ENCODE data around the gene DFFA.
A peak's percentile ranks its signal among the peaks of the same experiment; 100 is the strongest.

The DFFA gene

DNA sequence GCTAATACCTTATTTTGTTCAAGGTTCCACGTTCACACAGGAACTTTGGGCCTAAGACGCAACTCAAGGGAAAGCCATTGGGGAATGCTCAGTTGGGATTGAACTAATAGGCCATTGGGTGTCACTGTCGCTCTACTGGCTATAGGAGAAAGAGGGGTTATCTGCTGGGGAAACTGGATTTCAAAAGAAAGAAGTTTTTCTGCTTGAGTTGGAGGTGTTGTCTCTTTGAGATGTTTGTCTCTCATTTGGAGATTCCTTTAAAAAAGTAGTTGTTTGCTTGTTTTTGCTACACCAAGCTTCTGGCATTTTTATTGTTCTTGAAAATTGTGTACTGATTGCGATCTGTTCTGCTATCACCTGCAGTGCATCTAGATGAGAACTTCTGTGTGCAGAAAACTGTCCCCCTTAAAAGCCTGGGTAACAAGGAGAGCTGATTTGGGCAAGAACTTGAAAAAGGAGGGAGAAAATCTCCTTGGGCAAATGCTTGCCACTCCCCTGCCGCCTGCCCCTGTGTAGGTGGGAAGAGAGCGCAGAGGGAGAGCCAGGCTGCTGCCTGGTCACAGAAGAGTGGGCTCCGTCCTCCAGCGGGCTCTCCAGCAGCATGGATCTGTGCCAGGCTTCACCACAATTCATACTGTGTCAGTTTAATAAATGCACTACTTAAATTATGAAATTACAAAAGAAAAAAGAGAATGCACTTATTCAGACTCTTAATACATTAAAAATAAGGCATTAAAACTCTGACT is 42.3 kb upstream of the DFFA start:
- TF ChIP-seq FOXP2 (optimal IDR thresholded peaks at IDR 0.05; ENCODE audit: borderline replicate concordance, extremely low read depth, extremely low read length, insufficient read depth) (no peak), POLR2AphosphoS5 (IDR thresholded peaks at IDR 0.05; ENCODE audit: low read depth, low read length) (no peak), TAF1 (IDR thresholded peaks at IDR 0.05; ENCODE audit: borderline replicate concordance, insufficient read depth, low read length) (no peak)

DNA sequence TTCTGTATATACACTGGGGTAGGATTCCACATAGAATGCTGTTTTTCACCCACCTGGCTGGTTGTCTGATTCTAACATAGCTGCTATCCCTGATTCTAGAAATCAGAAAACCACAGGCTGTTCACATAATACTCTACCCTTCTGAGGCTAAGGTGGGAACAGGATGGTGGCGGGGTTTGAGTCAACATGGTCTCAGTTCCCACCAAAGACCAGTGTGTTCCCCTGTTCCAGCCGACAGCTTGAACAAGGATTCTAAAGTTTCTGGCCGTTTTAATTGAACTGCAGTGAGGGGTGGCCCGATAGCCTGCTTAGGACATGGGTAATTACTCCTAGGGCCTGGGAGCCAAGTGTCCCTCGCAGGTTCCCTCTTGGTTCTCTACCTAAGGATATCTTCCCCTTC is 40.9 kb upstream of the DFFA start:
- TF ChIP-seq, protein P1, sequence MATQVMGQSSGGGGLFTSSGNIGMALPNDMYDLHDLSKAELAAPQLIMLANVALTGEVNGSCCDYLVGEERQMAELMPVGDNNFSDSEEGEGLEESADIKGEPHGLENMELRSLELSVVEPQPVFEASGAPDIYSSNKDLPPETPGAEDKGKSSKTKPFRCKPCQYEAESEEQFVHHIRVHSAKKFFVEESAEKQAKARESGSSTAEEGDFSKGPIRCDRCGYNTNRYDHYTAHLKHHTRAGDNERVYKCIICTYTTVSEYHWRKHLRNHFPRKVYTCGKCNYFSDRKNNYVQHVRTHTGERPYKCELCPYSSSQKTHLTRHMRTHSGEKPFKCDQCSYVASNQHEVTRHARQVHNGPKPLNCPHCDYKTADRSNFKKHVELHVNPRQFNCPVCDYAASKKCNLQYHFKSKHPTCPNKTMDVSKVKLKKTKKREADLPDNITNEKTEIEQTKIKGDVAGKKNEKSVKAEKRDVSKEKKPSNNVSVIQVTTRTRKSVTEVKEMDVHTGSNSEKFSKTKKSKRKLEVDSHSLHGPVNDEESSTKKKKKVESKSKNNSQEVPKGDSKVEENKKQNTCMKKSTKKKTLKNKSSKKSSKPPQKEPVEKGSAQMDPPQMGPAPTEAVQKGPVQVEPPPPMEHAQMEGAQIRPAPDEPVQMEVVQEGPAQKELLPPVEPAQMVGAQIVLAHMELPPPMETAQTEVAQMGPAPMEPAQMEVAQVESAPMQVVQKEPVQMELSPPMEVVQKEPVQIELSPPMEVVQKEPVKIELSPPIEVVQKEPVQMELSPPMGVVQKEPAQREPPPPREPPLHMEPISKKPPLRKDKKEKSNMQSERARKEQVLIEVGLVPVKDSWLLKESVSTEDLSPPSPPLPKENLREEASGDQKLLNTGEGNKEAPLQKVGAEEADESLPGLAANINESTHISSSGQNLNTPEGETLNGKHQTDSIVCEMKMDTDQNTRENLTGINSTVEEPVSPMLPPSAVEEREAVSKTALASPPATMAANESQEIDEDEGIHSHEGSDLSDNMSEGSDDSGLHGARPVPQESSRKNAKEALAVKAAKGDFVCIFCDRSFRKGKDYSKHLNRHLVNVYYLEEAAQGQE (IDR thresholded peaks at IDR 0.05; ENCODE audit: insufficient read depth in 1 of 2, low read depth in 2 of 2, low read length in 2 of 2) = no peak
- TF ChIP-seq FOXP2 (optimal IDR thresholded peaks at IDR 0.05; ENCODE audit: borderline replicate concordance, extremely low read depth, extremely low read length, insufficient read depth) (no peak), SIN3A (IDR thresholded peaks at IDR 0.05; ENCODE audit: borderline replicate concordance, insufficient read depth, low read length) (no peak), TAF1 (IDR thresholded peaks at IDR 0.05; ENCODE audit: borderline replicate concordance, insufficient read depth, low read length) (no peak), POLR2AphosphoS5 (IDR thresholded peaks at IDR 0.05; ENCODE audit: low read depth, low read length) (no peak)

DNA sequence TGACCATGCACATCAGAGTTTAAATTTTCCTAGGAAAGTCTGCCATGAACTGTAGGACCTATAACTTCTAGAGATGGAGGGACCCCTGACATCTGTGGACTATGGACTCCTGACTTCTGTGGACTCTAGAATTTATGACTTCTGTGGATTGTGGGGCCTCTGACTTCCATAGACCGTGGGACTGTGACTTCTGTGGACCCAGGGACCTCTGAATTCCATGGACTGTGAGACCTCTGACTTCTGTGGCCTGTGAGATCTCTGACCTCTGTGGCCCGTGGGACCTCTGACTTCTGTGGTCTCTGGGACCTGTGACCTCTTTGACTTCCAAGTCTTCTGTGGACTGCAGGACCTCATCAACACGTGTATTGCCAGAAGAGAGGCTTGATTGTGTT is 39.2 kb upstream of the DFFA start:
- no peak for TF ChIP-seq SIN3A (IDR thresholded peaks at IDR 0.05; ENCODE audit: borderline replicate concordance, insufficient read depth, low read length)
- TF ChIP-seq, protein P1 (IDR thresholded peaks at IDR 0.05; ENCODE audit: insufficient read depth in 1 of 2, low read depth in 2 of 2, low read length in 2 of 2) = no peak
- no peak for TF ChIP-seq POLR2AphosphoS5 (IDR thresholded peaks at IDR 0.05; ENCODE audit: low read depth, low read length)
- no peak for TF ChIP-seq TAF1 (IDR thresholded peaks at IDR 0.05; ENCODE audit: borderline replicate concordance, insufficient read depth, low read length)
- TF ChIP-seq FOXP2 (optimal IDR thresholded peaks at IDR 0.05; ENCODE audit: borderline replicate concordance, extremely low read depth, extremely low read length, insufficient read depth) = no peak

DNA sequence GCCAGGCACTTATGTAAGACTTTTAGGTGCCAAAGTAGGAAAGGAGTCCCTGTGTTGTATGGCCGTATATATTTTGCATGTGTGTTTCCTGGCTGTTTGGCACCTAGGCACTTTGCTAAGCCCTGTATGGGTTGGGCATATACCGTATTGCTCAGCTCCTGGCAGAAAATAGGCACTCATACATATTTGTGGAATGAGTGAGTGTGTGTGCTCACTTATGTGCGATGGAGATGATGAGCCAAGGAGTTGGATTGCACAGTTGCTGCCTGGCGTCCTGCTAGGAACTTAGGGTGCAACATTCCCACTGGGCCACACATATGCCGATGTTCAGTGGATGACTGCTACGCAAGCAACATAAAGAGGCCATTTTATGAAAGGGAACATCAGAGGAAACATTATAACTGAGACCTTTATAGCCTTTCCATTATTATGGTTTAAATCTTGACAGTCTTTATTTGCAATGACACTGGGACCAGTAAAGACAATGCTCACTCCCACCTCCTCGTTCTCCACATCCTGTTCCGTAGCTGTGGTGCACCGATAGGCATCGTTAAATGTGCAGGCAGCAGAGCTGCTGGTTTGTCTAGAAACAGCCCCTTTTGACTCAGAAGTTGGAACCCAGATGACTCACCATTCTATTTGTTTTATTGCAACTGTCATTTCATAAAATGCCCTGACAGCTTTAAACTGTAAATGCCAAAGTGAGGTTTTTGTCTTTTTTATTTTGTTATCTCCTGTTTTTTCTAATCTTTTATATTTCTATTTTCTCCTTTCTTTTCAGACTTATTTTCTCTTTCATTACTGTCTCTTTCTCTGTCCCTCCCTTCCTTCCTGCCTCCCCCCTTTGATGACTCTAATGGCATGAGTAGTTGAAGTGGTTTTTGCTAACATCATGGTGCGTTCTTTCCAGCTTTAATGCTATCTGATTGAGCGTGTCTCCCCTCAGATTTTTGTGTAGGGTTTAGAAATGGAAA is 38.5 kb upstream of the DFFA start:
- TF ChIP-seq, protein P1 (IDR thresholded peaks at IDR 0.05; ENCODE audit: insufficient read depth in 1 of 2, low read depth in 2 of 2, low read length in 2 of 2) = no peak
- 0 out of 2 replicates have a peak, but pooled peaks have one; percentile 78 for TF ChIP-seq SIN3A (IDR thresholded peaks at IDR 0.05; ENCODE audit: borderline replicate concordance, insufficient read depth, low read length)

DNA sequence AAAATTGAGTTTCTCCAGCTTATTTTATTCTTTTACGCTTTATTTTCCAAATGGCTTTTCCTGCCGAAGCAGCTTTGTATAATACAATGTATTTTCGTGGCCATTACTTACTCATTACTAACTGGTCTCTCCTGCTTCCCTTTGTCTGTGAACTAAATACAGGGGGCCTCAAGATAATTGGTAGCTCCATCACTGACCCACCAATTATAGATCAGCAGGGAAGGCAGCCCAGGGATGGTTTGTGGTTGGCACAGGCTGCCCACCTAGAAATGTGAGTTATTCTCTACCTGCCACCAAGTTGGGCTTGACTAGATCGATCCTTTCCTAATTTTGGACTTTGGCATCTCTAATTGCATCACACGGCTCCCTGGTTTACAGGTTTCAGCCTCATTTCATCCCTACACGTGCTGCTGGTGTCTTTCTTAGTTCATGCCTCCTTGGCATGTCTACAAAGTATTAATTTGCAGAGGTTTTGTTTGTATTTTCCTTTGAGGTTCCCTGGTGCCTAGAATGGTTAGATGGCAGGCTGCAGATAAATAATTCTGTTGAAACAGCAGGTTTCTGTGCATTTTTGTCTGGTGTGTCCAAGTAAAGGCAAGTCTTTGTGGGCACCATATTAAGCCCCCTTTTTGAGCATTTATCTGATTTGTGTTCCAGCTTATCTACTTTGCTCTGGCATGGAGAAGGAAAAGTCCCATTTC is 37.6 kb upstream of the DFFA start:
- no peak for TF ChIP-seq SIN3A (IDR thresholded peaks at IDR 0.05; ENCODE audit: borderline replicate concordance, insufficient read depth, low read length)
- TF ChIP-seq, protein P1 (IDR thresholded peaks at IDR 0.05; ENCODE audit: insufficient read depth in 1 of 2, low read depth in 2 of 2, low read length in 2 of 2) = no peak
- TF ChIP-seq TAF1 (IDR thresholded peaks at IDR 0.05; ENCODE audit: borderline replicate concordance, insufficient read depth, low read length) = no peak
- no peak for TF ChIP-seq FOXP2 (optimal IDR thresholded peaks at IDR 0.05; ENCODE audit: borderline replicate concordance, extremely low read depth, extremely low read length, insufficient read depth)
- no peak for TF ChIP-seq POLR2AphosphoS5 (IDR thresholded peaks at IDR 0.05; ENCODE audit: low read depth, low read length)

Data from PFSK-1 (cell line).